PC-9 (cell line): ENCODE results near the gene CNTN5.

Experiments
- EZH2 ChIP-seq: fragments of 200-600 bp; sonication (generic); IDR thresholded peaks from 2 replicates; pipeline ENCODE4 v1.8.0; 2017; ENCODE audit warnings: antibody characterized with exemption, low read depth
- TF ChIP-seq, protein P1 (sequence below): fragments of 200-600 bp; sonication (generic); conservative IDR thresholded peaks from 2 replicates; pipeline ENCODE4 v1.6.1; 2017; ENCODE audit warnings: mixed run types, antibody characterized with exemption, mild to moderate bottlenecking, moderate library complexity

DNA sequence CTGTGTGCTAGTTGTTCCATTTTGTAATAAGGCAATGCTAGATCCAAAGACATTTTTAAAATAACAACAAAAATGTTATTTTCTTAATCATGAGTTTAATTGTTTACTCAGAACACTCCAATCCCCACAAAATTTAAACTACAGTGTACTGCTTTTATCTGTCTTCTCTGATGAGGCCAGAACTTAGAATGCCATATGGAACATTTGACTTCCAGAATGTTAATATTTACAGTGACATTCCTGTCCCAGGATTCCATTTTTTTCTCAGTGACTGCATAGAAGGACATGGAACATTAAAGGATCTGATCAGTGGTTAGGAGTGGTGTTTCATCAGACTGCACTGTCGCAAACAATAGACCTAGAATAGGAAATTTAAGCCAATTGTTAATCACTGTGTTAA lies 1171.4 kb downstream of the CNTN5 start:
- TF ChIP-seq, protein P1, sequence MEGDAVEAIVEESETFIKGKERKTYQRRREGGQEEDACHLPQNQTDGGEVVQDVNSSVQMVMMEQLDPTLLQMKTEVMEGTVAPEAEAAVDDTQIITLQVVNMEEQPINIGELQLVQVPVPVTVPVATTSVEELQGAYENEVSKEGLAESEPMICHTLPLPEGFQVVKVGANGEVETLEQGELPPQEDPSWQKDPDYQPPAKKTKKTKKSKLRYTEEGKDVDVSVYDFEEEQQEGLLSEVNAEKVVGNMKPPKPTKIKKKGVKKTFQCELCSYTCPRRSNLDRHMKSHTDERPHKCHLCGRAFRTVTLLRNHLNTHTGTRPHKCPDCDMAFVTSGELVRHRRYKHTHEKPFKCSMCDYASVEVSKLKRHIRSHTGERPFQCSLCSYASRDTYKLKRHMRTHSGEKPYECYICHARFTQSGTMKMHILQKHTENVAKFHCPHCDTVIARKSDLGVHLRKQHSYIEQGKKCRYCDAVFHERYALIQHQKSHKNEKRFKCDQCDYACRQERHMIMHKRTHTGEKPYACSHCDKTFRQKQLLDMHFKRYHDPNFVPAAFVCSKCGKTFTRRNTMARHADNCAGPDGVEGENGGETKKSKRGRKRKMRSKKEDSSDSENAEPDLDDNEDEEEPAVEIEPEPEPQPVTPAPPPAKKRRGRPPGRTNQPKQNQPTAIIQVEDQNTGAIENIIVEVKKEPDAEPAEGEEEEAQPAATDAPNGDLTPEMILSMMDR: no peak
- TF ChIP-seq EZH2: no peak
